ENCODE measurements around the gene MR1. TPM values are rescaled to one million over a fixed set of nuclear protein-coding genes. Genes with fewer than 3 reads are reported as not detected.

MR1 gene
- total and polyA plus RNA-seq, 2 of the 13 experiments (the other 11 are each of a cell fraction or from before 2014, with no cell fraction given) = 7.7 to 10.4 TPM

DNA sequence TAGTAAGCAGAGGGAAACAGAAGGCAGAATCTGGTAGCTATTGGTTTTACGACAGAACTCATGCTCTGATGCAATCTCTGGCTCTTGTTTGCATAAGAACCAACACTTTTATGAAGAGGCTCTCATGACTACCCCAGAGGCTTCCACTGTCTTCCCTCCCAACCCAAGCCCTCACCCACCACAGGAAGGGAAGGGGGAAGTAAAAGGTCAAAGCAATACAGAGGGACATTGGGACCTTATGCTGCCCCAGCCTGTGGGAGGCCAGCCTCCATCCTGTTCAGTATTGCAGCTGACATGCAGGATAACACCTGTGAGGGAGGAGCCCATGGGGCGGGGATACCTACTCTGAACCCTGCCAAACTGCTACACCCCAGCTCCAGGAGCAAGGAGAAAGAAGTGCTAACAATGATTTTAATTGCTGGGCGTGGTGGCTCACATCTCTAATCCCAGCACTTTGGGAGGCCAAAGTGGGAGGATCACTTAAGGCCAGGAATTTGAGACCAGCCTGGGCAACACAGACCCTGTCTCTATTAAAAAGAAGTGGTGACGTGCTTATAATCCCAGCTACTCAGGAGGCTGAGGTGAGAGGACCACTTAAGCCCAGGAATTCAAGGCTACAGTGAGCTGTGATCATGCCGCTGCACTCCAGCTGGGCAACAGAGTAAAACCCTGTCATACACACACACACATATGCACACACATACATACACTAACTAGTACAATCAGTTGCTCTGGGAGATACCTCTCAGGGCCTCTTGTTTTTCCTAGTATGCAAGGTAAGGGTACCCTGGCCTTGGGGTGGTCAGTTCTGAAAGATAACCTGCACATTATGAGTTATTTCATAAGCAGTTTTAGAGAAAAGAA, 9.5 kb downstream of the MR1 start (continued):
- TF ChIP-seq, protein P1, sequence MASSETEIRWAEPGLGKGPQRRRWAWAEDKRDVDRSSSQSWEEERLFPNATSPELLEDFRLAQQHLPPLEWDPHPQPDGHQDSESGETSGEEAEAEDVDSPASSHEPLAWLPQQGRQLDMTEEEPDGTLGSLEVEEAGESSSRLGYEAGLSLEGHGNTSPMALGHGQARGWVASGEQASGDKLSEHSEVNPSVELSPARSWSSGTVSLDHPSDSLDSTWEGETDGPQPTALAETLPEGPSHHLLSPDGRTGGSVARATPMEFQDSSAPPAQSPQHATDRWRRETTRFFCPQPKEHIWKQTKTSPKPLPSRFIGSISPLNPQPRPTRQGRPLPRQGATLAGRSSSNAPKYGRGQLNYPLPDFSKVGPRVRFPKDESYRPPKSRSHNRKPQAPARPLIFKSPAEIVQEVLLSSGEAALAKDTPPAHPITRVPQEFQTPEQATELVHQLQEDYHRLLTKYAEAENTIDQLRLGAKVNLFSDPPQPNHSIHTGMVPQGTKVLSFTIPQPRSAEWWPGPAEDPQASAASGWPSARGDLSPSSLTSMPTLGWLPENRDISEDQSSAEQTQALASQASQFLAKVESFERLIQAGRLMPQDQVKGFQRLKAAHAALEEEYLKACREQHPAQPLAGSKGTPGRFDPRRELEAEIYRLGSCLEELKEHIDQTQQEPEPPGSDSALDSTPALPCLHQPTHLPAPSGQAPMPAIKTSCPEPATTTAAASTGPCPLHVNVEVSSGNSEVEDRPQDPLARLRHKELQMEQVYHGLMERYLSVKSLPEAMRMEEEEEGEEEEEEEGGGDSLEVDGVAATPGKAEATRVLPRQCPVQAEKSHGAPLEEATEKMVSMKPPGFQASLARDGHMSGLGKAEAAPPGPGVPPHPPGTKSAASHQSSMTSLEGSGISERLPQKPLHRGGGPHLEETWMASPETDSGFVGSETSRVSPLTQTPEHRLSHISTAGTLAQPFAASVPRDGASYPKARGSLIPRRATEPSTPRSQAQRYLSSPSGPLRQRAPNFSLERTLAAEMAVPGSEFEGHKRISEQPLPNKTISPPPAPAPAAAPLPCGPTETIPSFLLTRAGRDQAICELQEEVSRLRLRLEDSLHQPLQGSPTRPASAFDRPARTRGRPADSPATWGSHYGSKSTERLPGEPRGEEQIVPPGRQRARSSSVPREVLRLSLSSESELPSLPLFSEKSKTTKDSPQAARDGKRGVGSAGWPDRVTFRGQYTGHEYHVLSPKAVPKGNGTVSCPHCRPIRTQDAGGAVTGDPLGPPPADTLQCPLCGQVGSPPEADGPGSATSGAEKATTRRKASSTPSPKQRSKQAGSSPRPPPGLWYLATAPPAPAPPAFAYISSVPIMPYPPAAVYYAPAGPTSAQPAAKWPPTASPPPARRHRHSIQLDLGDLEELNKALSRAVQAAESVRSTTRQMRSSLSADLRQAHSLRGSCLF (CRISPR knock-in tag; IDR thresholded peaks at IDR 0.05; ENCODE audit: borderline replicate concordance) = no peak
- TF ChIP-seq CEBPB (IDR thresholded peaks at IDR 0.05; ENCODE audit: borderline replicate concordance, low read depth, low read length) = peak; percentile 97
- TF ChIP-seq, protein P2, sequence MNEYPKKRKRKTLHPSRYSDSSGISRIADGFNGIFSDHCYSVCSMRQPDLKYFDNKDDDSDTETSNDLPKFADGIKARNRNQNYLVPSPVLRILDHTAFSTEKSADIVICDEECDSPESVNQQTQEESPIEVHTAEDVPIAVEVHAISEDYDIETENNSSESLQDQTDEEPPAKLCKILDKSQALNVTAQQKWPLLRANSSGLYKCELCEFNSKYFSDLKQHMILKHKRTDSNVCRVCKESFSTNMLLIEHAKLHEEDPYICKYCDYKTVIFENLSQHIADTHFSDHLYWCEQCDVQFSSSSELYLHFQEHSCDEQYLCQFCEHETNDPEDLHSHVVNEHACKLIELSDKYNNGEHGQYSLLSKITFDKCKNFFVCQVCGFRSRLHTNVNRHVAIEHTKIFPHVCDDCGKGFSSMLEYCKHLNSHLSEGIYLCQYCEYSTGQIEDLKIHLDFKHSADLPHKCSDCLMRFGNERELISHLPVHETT (CRISPR knock-in tag; conservative IDR thresholded peaks at IDR 0.05) = no peak
- TF ChIP-seq, protein P3, sequence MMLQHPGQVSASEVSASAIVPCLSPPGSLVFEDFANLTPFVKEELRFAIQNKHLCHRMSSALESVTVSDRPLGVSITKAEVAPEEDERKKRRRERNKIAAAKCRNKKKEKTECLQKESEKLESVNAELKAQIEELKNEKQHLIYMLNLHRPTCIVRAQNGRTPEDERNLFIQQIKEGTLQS (CRISPR knock-in tag; IDR thresholded peaks at IDR 0.05) = peak; percentile 58; the same call in 1 of the 2 replicates
- TF ChIP-seq, protein P4, sequence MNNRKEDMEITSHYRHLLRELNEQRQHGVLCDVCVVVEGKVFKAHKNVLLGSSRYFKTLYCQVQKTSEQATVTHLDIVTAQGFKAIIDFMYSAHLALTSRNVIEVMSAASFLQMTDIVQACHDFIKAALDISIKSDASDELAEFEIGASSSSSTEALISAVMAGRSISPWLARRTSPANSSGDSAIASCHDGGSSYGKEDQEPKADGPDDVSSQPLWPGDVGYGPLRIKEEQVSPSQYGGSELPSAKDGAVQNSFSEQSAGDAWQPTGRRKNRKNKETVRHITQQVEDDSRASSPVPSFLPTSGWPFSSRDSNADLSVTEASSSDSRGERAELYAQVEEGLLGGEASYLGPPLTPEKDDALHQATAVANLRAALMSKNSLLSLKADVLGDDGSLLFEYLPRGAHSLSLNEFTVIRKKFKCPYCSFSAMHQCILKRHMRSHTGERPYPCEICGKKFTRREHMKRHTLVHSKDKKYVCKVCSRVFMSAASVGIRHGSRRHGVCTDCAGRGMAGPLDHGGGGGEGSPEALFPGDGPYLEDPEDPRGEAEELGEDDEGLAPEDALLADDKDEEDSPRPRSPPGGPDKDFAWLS (CRISPR knock-in tag; IDR thresholded peaks at IDR 0.05; ENCODE audit: borderline replicate concordance) = no peak
- no peak for TF ChIP-seq SMARCE1 (IDR thresholded peaks at IDR 0.05; ENCODE audit: borderline replicate concordance)
- no peak for TF ChIP-seq ZNF589 (CRISPR knock-in tag; conservative IDR thresholded peaks at IDR 0.05)
- TF ChIP-seq TBX3 (IDR thresholded peaks at IDR 0.05; ENCODE audit: borderline replicate concordance) = no peak
- no peak for TF ChIP-seq ZNF674 (CRISPR knock-in tag; IDR thresholded peaks at IDR 0.05; ENCODE audit: low read depth)
- no peak for TF ChIP-seq CAMTA2 (CRISPR knock-in tag; IDR thresholded peaks at IDR 0.05; ENCODE audit: borderline replicate concordance)
- TF ChIP-seq ZBTB3 (CRISPR knock-in tag; IDR thresholded peaks at IDR 0.05; ENCODE audit: borderline replicate concordance, low read depth) = no peak
- TF ChIP-seq, protein P5, sequence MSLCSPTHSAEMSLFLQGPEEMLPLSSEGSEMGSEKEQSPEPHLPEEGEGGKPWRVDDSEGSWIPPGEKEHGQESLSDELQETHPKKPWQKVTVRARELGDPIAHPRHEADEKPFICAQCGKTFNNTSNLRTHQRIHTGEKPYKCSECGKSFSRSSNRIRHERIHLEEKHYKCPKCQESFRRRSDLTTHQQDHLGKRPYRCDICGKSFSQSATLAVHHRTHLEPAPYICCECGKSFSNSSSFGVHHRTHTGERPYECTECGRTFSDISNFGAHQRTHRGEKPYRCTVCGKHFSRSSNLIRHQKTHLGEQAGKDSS (CRISPR knock-in tag; IDR thresholded peaks at IDR 0.05; ENCODE audit: borderline replicate concordance, low read depth) = no peak
- no peak for TF ChIP-seq ZNF761 (CRISPR knock-in tag; conservative IDR thresholded peaks at IDR 0.05)
- TF ChIP-seq RARA (CRISPR knock-in tag; IDR thresholded peaks at IDR 0.05) = 0 out of 2 replicates have a peak, but pooled peaks have one; percentile 28
- no peak for TF ChIP-seq TCF7 (IDR thresholded peaks at IDR 0.05; ENCODE audit: low read depth)
- TF ChIP-seq, protein P6, sequence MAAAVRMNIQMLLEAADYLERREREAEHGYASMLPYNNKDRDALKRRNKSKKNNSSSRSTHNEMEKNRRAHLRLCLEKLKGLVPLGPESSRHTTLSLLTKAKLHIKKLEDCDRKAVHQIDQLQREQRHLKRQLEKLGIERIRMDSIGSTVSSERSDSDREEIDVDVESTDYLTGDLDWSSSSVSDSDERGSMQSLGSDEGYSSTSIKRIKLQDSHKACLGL (CRISPR knock-in tag; IDR thresholded peaks at IDR 0.05) = no peak
- TF ChIP-seq, protein P7, sequence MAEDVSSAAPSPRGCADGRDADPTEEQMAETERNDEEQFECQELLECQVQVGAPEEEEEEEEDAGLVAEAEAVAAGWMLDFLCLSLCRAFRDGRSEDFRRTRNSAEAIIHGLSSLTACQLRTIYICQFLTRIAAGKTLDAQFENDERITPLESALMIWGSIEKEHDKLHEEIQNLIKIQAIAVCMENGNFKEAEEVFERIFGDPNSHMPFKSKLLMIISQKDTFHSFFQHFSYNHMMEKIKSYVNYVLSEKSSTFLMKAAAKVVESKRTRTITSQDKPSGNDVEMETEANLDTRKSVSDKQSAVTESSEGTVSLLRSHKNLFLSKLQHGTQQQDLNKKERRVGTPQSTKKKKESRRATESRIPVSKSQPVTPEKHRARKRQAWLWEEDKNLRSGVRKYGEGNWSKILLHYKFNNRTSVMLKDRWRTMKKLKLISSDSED (CRISPR knock-in tag; IDR thresholded peaks at IDR 0.05) = no peak
